ENCODE results near the gene ISCA1. TPM values are rescaled to one million over a fixed set of nuclear protein-coding genes. Genes with fewer than 3 reads are reported as not detected.

The ISCA1 gene
- total and polyA plus RNA-seq, 10 of the 15 experiments (the other 5 are each of a cell fraction or from before 2014, with no cell fraction given) = 8.9 to 36.0 (median 24.2) TPM

GRCh38 chr9:86322973-86323644 is 40.8 kb upstream of the ISCA1 start:
- RAD21 ChIA-PET (ENCODE audit: unreplicated experiment) = no interaction called here
- Histone ChIP-seq H3K36me3 (ENCODE audit: control insufficient read depth in 2 of 2, insufficient read depth in 2 of 2, low read length in 1 of 2) (peaks cover 18 to 40% of the 10 kb centered on the region in 2 experiments), H3K9me3 (replicated peaks; ENCODE audit: control insufficient read depth, insufficient read depth, low read length) (no peaks in the 10 kb centered on the region), H3K27me3 (replicated peaks in 1 of 2; ENCODE audit: control insufficient read depth in 2 of 2, insufficient read depth in 2 of 2, low read length in 1 of 2) (no peaks in the 10 kb centered on the region), H3K27ac (ENCODE audit: control insufficient read depth, insufficient read depth) (no peak overlapping the region), H3K9ac (ENCODE audit: control insufficient read depth, insufficient read depth, low read length) (no peak overlapping the region), H2AFZ (ENCODE audit: control insufficient read depth, low read depth, low read length) (no peak overlapping the region), H3K4me3 (no peak overlapping the region), H4K20me1 (ENCODE audit: control insufficient read depth, insufficient read depth) (no peaks in the 10 kb centered on the region), H3K4me2 (ENCODE audit: control insufficient read depth, insufficient read depth) (no peak overlapping the region), H3K79me2 (ENCODE audit: control insufficient read depth, insufficient read depth, low read length) (no peaks in the 10 kb centered on the region), H3K4me1 (ENCODE audit: control insufficient read depth, insufficient read depth, low read length) (no peaks in the 10 kb centered on the region; the same call in none of the 2 replicates)
- no peak for ATAC-seq
- POLR2A ChIA-PET = interaction anchor here (0.6 kb wide), 1 partner anchor 43 kb away, joined by 8 read pairs; no protein-coding TSS in a partner anchor
- no peak for FAIRE-seq
- SMC1A ChIA-PET (ENCODE audit: uncharacterized antibody, unreplicated experiment) = no interaction called here
- no peak for TF ChIP-seq RFX5 (IDR thresholded peaks at IDR 0.05; ENCODE audit: low read depth, low read length)
- TF ChIP-seq GABPA (IDR thresholded peaks at IDR 0.05; ENCODE audit: low read depth) = no peak
- TF ChIP-seq SMARCA5 (IDR thresholded peaks at IDR 0.05) = no peak
- TF ChIP-seq ZNF274 (IDR thresholded peaks at IDR 0.05; ENCODE audit: insufficient read depth, insufficient read length) = no peak
- 0 out of 2 replicates have a peak, but pooled peaks have one; percentile 14 for TF ChIP-seq POLR2AphosphoS5 (IDR thresholded peaks at IDR 0.05; ENCODE audit: low read length)
- no peak for TF ChIP-seq PKNOX1 (IDR thresholded peaks at IDR 0.05)
- no peak for TF ChIP-seq TCF12 (IDR thresholded peaks at IDR 0.05; ENCODE audit: low read depth, low read length)
- no peak for TF ChIP-seq BCLAF1 (IDR thresholded peaks at IDR 0.05)
- in situ Hi-C loops (cut with MboI) = no loop called here
- WGBS (ENCODE audit: insufficient coverage, insufficient replicate concordance, low lambda C conversion rate, missing lambda C conversion rate) = 80% methylated on average over 8 of the region's 8 CpGs
- DNase-seq (ENCODE audit: low read depth, low spot score) = no peak
- TSS peak; percentile 33 for BruUV-seq (replicated peaks)
- intact Hi-C loops (cut with micrococcal nuclease; ENCODE audit: unreplicated experiment) = no loop called here
- CTCF ChIA-PET = no interaction called here

Data from GM12878 (cell line).